ENCODE measurements around the gene DNAH10.

Gene DNAH10

GRCh38 chr12:123712780-123713319 lies 49.3 kb upstream of the DNAH10 start:
- TF ChIP-seq SNAI2 (CRISPR knock-in tag; IDR thresholded peaks at IDR 0.05) (no peak), CREB5 (CRISPR knock-in tag; IDR thresholded peaks at IDR 0.05; ENCODE audit: low read depth) (no peak), ZNF70 (CRISPR knock-in tag; IDR thresholded peaks at IDR 0.05) (no peak), ZNF8 (CRISPR knock-in tag; IDR thresholded peaks at IDR 0.05) (no peak), OSR1 (CRISPR knock-in tag; IDR thresholded peaks at IDR 0.05) (no peak), TCF4 (CRISPR knock-in tag; IDR thresholded peaks at IDR 0.05; ENCODE audit: borderline replicate concordance) (no peak), ESRRG (CRISPR knock-in tag; IDR thresholded peaks at IDR 0.05) (no peak), ZC3H10 (CRISPR knock-in tag; IDR thresholded peaks at IDR 0.05) (no peak), TSHZ2 (CRISPR knock-in tag; IDR thresholded peaks at IDR 0.05) (no peak), ZFP3 (CRISPR knock-in tag; IDR thresholded peaks at IDR 0.05) (no peak), TOX (CRISPR knock-in tag; IDR thresholded peaks at IDR 0.05; ENCODE audit: borderline replicate concordance) (no peak), CSDC2 (CRISPR knock-in tag; IDR thresholded peaks at IDR 0.05) (no peak), ZFP30 (CRISPR knock-in tag; IDR thresholded peaks at IDR 0.05) (no peak), ZNF565 (CRISPR knock-in tag; conservative IDR thresholded peaks at IDR 0.05; ENCODE audit: low read depth) (no peak), PPARA (CRISPR knock-in tag; IDR thresholded peaks at IDR 0.05; ENCODE audit: borderline replicate concordance) (no peak)
- ATAC-seq: peak; percentile 18

GRCh38 chr12:123713398-123713797 lies 48.7 kb upstream of the DNAH10 start:
- ATAC-seq: no peak
- TF ChIP-seq OSR1 (CRISPR knock-in tag; IDR thresholded peaks at IDR 0.05) (no peak), ISL1 (CRISPR knock-in tag; IDR thresholded peaks at IDR 0.05) (no peak), PPARA (CRISPR knock-in tag; IDR thresholded peaks at IDR 0.05; ENCODE audit: borderline replicate concordance) (no peak), ZNF8 (CRISPR knock-in tag; IDR thresholded peaks at IDR 0.05) (no peak), ZNF565 (CRISPR knock-in tag; conservative IDR thresholded peaks at IDR 0.05; ENCODE audit: low read depth) (no peak), SNAI2 (CRISPR knock-in tag; IDR thresholded peaks at IDR 0.05) (no peak), ZC3H10 (CRISPR knock-in tag; IDR thresholded peaks at IDR 0.05) (no peak), ZFP30 (CRISPR knock-in tag; IDR thresholded peaks at IDR 0.05) (no peak), POU6F1 (CRISPR knock-in tag; IDR thresholded peaks at IDR 0.05; ENCODE audit: borderline replicate concordance, low read depth) (no peak), CSDC2 (CRISPR knock-in tag; IDR thresholded peaks at IDR 0.05) (no peak)

- no peak for TF ChIP-seq ARNTL (CRISPR knock-in tag; IDR thresholded peaks at IDR 0.05; ENCODE audit: borderline replicate concordance, low read depth)
- TF ChIP-seq CREB5 (CRISPR knock-in tag; IDR thresholded peaks at IDR 0.05; ENCODE audit: low read depth): no peak
- no peak for TF ChIP-seq POU6F1 (CRISPR knock-in tag; IDR thresholded peaks at IDR 0.05; ENCODE audit: borderline replicate concordance, low read depth)
- no peak for TF ChIP-seq TCF4 (CRISPR knock-in tag; IDR thresholded peaks at IDR 0.05; ENCODE audit: borderline replicate concordance)
- TF ChIP-seq ZFP3 (CRISPR knock-in tag; IDR thresholded peaks at IDR 0.05): no peak
- no peak for TF ChIP-seq PATZ1 (CRISPR knock-in tag; IDR thresholded peaks at IDR 0.05; ENCODE audit: borderline replicate concordance)
- no peak for TF ChIP-seq SNAI2 (CRISPR knock-in tag; IDR thresholded peaks at IDR 0.05)
- TF ChIP-seq ZNF8 (CRISPR knock-in tag; IDR thresholded peaks at IDR 0.05): no peak
- no peak for TF ChIP-seq CSRNP3 (CRISPR knock-in tag; IDR thresholded peaks at IDR 0.05)
- TF ChIP-seq RARB (CRISPR knock-in tag; IDR thresholded peaks at IDR 0.05): no peak
- no peak for TF ChIP-seq ESRRG (CRISPR knock-in tag; IDR thresholded peaks at IDR 0.05)
- no peak for TF ChIP-seq BACH2 (CRISPR knock-in tag; IDR thresholded peaks at IDR 0.05; ENCODE audit: borderline replicate concordance)
- TF ChIP-seq ZFP30 (CRISPR knock-in tag; IDR thresholded peaks at IDR 0.05): no peak
- TF ChIP-seq OSR1 (CRISPR knock-in tag; IDR thresholded peaks at IDR 0.05): no peak
- TF ChIP-seq ZNF565 (CRISPR knock-in tag; conservative IDR thresholded peaks at IDR 0.05; ENCODE audit: low read depth): no peak
- TF ChIP-seq ZNF70 (CRISPR knock-in tag; IDR thresholded peaks at IDR 0.05): no peak
- no peak for TF ChIP-seq ZC3H10 (CRISPR knock-in tag; IDR thresholded peaks at IDR 0.05)
Observed at GRCh38 chr12:123713823-123714585, 48.1 kb upstream of the DNAH10 start.

More at GRCh38 chr12:123713823-123714585, 48.1 kb upstream of the DNAH10 start:
- no peak for ATAC-seq
